DMS 273 (cell line): ENCODE measurements around the gene AADAT.
"Not testable (repeated sequence)": the region's sequence is repeated elsewhere in the genome, so short reads cannot be mapped to it uniquely, and the experiment has no call there.

Source experiments
- DNase-seq: peaks from one replicate; lab custom pipeline; 2025; ENCODE audit not compliant: unreplicated experiment; lab: John Stamatoyannopoulos, UW

Gene AADAT

DNA sequence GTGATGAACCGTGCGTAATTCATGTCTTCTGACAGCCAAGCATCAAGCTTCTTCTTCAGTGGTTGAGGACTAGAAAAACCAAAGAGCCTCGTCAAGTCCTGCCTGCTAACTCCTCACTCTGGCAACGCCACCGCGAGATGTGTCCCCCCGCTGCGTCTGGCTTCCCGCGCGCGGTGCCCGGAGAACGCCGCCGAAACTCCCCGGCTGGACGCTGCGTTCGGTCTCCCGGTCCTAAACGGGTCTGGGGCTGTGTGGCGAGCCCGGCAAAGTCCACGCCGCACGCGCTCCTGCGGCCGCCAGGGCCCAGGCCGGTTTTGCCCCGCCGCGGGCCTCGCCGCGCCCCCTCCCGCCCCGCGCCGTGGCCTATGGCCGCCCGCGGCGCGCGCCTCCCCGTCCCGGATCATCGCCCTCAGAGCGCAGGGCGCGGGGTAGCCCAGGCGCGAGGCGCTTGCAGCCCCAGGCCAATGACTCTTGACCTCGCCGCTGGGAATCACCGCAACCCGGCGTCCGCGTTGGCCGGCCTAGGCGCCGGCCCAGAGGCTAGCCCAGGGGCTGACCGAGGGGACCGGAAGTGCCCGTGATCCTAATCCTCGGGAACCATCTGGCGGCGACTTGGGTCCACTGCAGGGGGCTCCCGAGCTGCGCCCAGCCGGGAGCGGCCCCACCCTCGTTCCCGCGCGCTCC, at the start of gene AADAT:
Gene AADAT (minus strand): TSS at position 289 of the 684 bp plus-strand sequence. CDS start 266 bp downstream, at position 23.
- peak; percentile 80 for DNase-seq

DNA sequence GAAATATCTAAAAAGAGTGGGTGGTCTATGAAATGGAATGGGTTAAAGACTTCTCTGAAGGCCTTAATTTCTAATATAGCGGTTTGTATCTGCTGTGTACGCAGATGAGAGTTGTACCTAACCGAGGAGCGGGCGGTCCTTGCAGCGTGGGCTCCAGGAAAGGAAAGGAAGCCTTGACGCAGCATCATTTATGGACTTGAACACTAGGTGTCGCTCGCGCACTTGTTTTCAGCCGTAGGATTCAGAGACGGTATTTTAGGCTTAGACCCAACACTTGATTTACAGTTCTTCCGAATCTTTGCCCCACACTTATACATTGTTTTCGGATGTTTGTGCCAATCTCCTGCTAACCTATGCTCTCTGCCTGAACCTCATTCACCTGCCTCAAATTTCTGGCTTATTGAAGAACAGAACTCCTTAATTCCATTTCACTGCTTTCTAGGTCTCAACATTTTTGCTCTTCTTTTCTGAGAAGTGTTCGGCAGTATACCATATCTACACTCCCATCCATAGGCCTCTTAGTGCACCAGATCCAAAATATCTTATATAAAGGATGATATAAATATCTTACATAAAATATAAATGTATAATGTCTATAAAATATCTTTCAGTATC, 48.9 kb upstream of the AADAT start:
- peak; percentile 82 for DNase-seq

GRCh38 chr4:170137927-170138326, 48.2 kb upstream of the AADAT start:
- DNase-seq, result no peak

DNA sequence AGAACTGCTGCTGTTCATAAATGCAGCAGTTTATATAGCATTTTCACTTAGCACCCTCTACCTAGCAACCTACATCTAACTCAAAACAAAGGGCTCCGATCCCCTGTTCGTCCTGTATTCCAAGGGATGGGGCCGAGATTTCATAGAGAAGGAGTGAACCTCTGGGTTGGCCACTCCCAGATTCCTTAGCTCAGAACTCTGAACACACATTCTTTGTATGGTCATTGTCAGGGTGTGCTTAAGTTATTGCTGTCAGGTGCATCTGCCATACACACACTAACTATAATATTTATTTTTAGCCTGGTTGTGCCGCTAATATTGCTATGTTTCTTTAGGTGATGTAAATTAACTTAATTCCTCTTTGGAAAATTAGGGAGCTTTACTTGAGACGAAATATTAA, 47.7 kb upstream of the AADAT start:
- DNase-seq, result no peak

DNA sequence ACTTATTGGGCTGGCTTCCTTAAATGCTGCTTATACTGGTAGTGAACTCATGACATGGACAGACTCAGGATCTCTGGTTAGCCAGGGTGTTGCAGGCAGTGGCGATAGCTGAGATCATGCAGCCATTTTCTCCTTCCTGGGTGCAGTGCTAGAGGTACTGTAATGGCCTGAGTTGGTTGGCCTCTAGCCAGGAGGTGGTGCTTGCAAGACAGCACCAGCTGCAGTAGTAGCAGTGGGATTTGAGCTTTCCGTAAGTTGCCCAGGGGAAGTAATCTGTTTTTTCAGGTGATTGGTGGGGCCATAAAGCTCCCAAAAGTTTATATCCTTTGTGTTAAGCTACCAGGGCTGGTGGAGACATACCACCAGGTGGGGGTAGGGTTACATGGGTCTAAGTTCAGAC, 45.1 kb upstream of the AADAT start:
- DNase-seq, result peak; percentile 3

DNA sequence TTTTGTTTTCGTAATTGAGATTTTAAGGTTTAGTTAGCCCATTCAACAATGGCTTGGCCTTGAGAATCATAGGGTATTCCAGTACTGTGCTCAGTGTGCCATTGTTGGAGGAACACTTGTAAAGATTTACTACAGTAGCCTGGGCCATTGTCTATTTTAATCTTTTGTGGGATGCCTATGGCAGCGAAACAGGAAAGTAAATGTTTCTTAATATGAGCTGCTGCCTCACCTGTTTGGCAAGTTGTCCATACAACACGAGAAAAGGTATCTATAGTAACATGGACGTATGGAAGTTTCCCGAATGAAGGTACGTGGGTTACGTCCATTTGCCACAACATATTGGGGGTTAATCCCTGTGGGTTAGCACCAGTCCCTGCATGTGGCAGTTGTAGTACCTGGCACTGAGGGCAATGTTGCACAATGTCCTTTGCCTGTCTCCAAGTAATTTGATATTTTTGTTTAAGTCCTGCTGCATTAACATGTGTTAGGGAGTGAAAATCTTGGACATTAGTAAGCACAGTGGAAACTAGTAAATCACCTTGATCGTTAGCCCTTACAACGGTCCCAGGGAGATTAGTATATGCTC, 38.6 kb upstream of the AADAT start:
- no peak for DNase-seq

DNA sequence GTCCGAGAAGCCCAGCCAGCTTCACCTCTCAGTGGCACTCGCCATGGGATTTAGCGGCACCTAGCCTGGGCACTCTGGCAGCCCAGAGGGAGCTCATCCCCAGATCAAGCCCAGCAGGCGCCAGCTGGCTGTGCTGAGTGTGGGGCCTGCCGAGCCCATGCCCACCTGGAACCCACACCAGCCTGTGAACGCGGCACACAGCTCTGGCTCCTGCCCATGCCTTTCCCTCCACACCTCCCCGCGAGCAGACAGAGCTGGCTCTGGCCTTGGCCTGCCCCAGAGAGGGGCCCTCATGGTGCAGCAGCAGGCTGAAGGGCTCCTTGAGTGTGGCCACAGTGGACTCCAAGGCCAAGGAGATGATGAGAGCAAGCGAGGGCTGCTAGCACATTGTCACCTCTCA, 38.0 kb upstream of the AADAT start:
- DNase-seq, result no peak

- no peak for DNase-seq
These were observed 34.6 kb upstream of the AADAT start for GRCh38 chr4:170124406-170124805.

GRCh38 chr4:170122252-170122651, 32.5 kb upstream of the AADAT start:
- no peak for DNase-seq

GRCh38 chr4:170114636-170115035, 24.9 kb upstream of the AADAT start:
- DNase-seq, result no peak

- not testable (repeated sequence) for DNase-seq
These were observed 24.4 kb upstream of the AADAT start for GRCh38 chr4:170114183-170114582.

GRCh38 chr4:170111546-170111945, 21.8 kb upstream of the AADAT start:
- DNase-seq, result no peak

- no peak for DNase-seq
These were observed 21.3 kb upstream of the AADAT start for GRCh38 chr4:170111085-170111484.

- no peak for DNase-seq
These were observed 20.5 kb upstream of the AADAT start for GRCh38 chr4:170110285-170110672.

- no peak for DNase-seq
These were observed 20.0 kb upstream of the AADAT start for GRCh38 chr4:170109586-170110284.

GRCh38 chr4:170106900-170107299, 17.1 kb upstream of the AADAT start:
- DNase-seq, result no peak

- no peak for DNase-seq
These were observed 12.7 kb upstream of the AADAT start for GRCh38 chr4:170102426-170102825.

GRCh38 chr4:170098171-170098570, 8.4 kb upstream of the AADAT start:
- DNase-seq, result not testable (repeated sequence)

DNA sequence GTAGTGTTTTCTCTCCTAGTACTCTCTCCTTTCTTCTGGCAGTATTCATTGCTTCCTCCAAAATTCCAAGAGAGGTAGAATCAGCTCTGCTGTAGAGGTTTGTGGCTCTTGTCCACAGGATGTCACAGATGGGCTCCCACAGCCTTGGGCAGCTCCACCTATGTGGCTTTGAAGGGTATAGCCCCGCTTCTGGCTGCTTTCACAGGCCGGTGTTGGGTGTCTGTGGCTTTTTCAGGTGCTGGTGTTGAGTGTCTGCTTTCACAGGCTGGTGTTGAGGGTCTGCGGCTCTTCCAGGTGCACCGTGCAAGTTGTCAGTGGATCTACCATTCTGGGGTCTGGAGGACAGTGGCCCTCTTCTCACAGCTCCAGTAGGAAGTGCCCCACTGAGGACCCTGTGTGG, 7.9 kb upstream of the AADAT start:
- DNase-seq, result no peak

GRCh38 chr4:170093973-170094535, 4.3 kb upstream of the AADAT start:
- no peak for DNase-seq

GRCh38 chr4:170091069-170091696, 1.4 kb upstream of the AADAT start:
- no peak for DNase-seq
